Measurements from ENCODE around the gene RAB29.

- TF ChIP-seq CTCF (conservative IDR thresholded peaks at IDR 0.05; ENCODE audit: low read depth, low read length) (peak; percentile 24; the same call in 1 of the 2 replicates), EZH2 (IDR thresholded peaks at IDR 0.05; ENCODE audit: borderline replicate concordance, low read depth, low read length, poor library complexity, severe bottlenecking) (no peak)
Measured at GRCh38 chr1:205739348-205740160, 35.7 kb downstream of the RAB29 start.

Data from A673 (cell line).